NB4 (cell line): ENCODE measurements around the gene CCNY.

ENCODE experiments used
- DNase-seq: peaks from one replicate; pipeline ENCODE4 v3.0.0; 2010; ENCODE audit warnings: low read depth
- H3K4me3 ChIP-seq: one replicate; pipeline ENCODE4 v1.5.1; 2011; ENCODE audit warnings: mild to moderate bottlenecking, low read depth, low read length, moderate library complexity
- CTCF ChIP-seq: IDR thresholded peaks from one replicate; pipeline ENCODE4 v1.5.1; 2012; ENCODE audit warnings: low read depth, low read length
- MAX ChIP-seq: IDR thresholded peaks from 2 replicates; pipeline ENCODE4 v1.6.1; 2011; ENCODE audit warnings: low read depth, low read length
- MYC ChIP-seq: IDR thresholded peaks from 2 replicates; pipeline ENCODE4 v1.6.1; 2011; ENCODE audit warnings: low read depth, low read length
- POLR2A ChIP-seq: IDR thresholded peaks from 2 replicates; pipeline ENCODE4 v1.6.1; 2011; ENCODE audit warnings: mild to moderate bottlenecking; ENCODE audit not compliant: insufficient read length; ENCODE audit errors: extremely low read depth

The CCNY gene

GRCh38 chr10:35328404-35329037, 7.8 kb upstream of the CCNY start:
- H3K4me3 ChIP-seq = no peak overlapping the region
- no peak for TF ChIP-seq MYC
- no peak for TF ChIP-seq CTCF
- TF ChIP-seq POLR2A = no peak
- TF ChIP-seq MAX = no peak
- DNase-seq = no peak

- no peak overlapping the region for H3K4me3 ChIP-seq
- no peak for DNase-seq
- TF ChIP-seq CTCF (no peak), POLR2A (no peak), MYC (no peak), MAX (no peak)
These were observed 6.8 kb upstream of the CCNY start for GRCh38 chr10:35329520-35329919.

- DNase-seq = peak; percentile 35
- TF ChIP-seq MAX (no peak), POLR2A (no peak), MYC (no peak), CTCF (no peak)
- no peak overlapping the region for H3K4me3 ChIP-seq
These were observed 4.2 kb upstream of the CCNY start for GRCh38 chr10:35331894-35332640.

GRCh38 chr10:35334297-35334696, 2.0 kb upstream of the CCNY start:
- no peak overlapping the region for H3K4me3 ChIP-seq
- no peak for DNase-seq
- TF ChIP-seq CTCF (no peak), POLR2A (no peak), MAX (no peak)

- no peak for TF ChIP-seq MYC
- no peak for TF ChIP-seq POLR2A
- TF ChIP-seq MAX = no peak
- peak; percentile 27 for DNase-seq
- H3K4me3 ChIP-seq = peak overlapping the region; percentile 64
These were observed 901 bp upstream of the CCNY start for GRCh38 chr10:35335133-35336083.
